Dendritic cell treated with granulocyte-macrophage colony-stimulating factor and Interleukin-4, amounts not matched to agents 40 ng/mL and 50 ng/mL, for 4 days (primary cell): Measurements from ENCODE around the gene GALNT1.

Experiments used
- H3K27ac Mint-ChIP-seq: one replicate; pipeline ENCODE4 v1.8.0; 2022; ENCODE audit warnings: mild to moderate bottlenecking, mixed read lengths
- H3K27me3 Mint-ChIP-seq: one replicate; pipeline ENCODE4 v1.8.0; 2022; ENCODE audit warnings: mild to moderate bottlenecking, mixed read lengths
- H3K36me3 Mint-ChIP-seq: one replicate; pipeline ENCODE4 v1.8.0; 2022; ENCODE audit warnings: low read depth, mixed read lengths
- H3K4me1 Mint-ChIP-seq: one replicate; pipeline ENCODE4 v1.8.0; 2022; ENCODE audit warnings: low read depth, mixed read lengths
- H3K4me3 Mint-ChIP-seq: one replicate; pipeline ENCODE4 v1.8.0; 2022; ENCODE audit warnings: mild to moderate bottlenecking, moderate library complexity, mixed read lengths
- H3K9me3 Mint-ChIP-seq: one replicate; pipeline ENCODE4 v1.8.0; 2022; ENCODE audit warnings: mixed read lengths
- intact Hi-C: fragments of 100-400 bp; cut with micrococcal nuclease; formaldehyde crosslinking; loops from one replicate; pipeline ENCODE4 v1.15.0; 2022

The GALNT1 gene

GRCh38 chr18:35616664-35617423 is 35.3 kb downstream of the GALNT1 start:
- intact Hi-C loops, result loop anchor here (5.0 kb wide), 1 partner anchor 35 kb away; the partner anchor contains the start of gene GALNT1
- Mint-ChIP-seq H3K36me3 (no peaks in the 10 kb centered on the region), H3K4me3 (no peak overlapping the region), H3K9me3 (no peaks in the 10 kb centered on the region), H3K27ac (no peak overlapping the region), H3K27me3 (no peaks in the 10 kb centered on the region), H3K4me1 (peaks cover 15% of the 10 kb centered on the region)

DNA sequence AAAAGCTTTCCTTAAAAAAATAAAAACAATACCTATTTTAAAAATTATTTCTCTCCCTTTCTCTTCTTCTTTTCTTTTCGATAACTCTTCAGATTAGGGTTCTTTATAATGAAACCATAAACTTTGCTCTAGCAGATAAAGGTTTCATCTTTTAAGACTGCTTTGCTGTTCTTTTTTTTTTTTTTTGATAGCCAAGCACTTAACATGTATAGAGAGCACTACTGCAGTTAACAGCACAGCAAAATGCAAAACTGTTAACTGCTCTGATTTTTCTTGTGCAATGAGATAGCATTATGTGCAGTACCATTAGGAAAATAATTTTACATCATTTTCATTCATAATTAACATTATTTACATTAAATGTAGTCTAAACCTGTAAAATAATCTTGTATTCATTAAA is 36.3 kb downstream of the GALNT1 start:
- H3K4me3 Mint-ChIP-seq, result no peak overlapping the region
- H3K27me3 Mint-ChIP-seq, result no peaks in the 10 kb centered on the region
- H3K9me3 Mint-ChIP-seq, result no peaks in the 10 kb centered on the region
- H3K36me3 Mint-ChIP-seq, result no peaks in the 10 kb centered on the region
- intact Hi-C loops, result loop anchor here (5.0 kb wide), 1 partner anchor 36 kb away; the partner anchor contains the start of gene GALNT1
- no peak overlapping the region for H3K27ac Mint-ChIP-seq
- H3K4me1 Mint-ChIP-seq, result peaks cover 19% of the 10 kb centered on the region

GRCh38 chr18:35618289-35618688 is 36.7 kb downstream of the GALNT1 start:
- H3K27ac Mint-ChIP-seq, result no peak overlapping the region
- H3K4me1 Mint-ChIP-seq, result peaks cover 23% of the 10 kb centered on the region
- H3K9me3 Mint-ChIP-seq, result no peaks in the 10 kb centered on the region
- H3K36me3 Mint-ChIP-seq, result no peaks in the 10 kb centered on the region
- intact Hi-C loops, result loop anchor here (5.0 kb wide), 1 partner anchor 36 kb away; the partner anchor contains the start of gene GALNT1
- no peak overlapping the region for H3K4me3 Mint-ChIP-seq
- no peaks in the 10 kb centered on the region for H3K27me3 Mint-ChIP-seq

GRCh38 chr18:35618696-35619095 is 37.2 kb downstream of the GALNT1 start:
- H3K9me3 Mint-ChIP-seq, result no peaks in the 10 kb centered on the region
- no peak overlapping the region for H3K27ac Mint-ChIP-seq
- H3K27me3 Mint-ChIP-seq, result no peaks in the 10 kb centered on the region
- H3K36me3 Mint-ChIP-seq, result no peaks in the 10 kb centered on the region
- H3K4me3 Mint-ChIP-seq, result no peak overlapping the region
- H3K4me1 Mint-ChIP-seq, result peaks cover 27% of the 10 kb centered on the region
- intact Hi-C loops, result loop anchor here (5.0 kb wide), 1 partner anchor 36 kb away; the partner anchor contains the start of gene GALNT1

DNA sequence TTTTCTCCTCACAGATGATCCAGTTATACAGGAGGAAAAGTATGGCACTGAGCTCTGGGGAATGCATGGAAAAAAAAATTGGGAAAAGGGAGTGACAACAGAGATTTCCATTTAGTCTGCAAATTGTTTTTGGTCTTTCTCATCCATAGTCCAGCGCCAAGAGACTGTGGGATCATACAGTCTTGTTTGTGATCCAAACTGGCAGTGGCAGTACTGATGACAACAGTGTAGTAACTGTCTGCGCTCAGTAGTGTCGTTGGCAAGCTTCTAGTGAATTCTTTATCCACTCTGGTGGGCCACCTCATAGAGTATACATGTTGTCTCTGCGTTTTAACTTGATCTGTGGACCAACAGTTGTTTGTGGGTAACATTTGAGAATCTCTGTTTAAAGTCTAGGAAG is 37.9 kb downstream of the GALNT1 start:
- H3K9me3 Mint-ChIP-seq, result no peaks in the 10 kb centered on the region
- no peak overlapping the region for H3K27ac Mint-ChIP-seq
- H3K4me3 Mint-ChIP-seq, result no peak overlapping the region
- peaks cover 33% of the 10 kb centered on the region for H3K4me1 Mint-ChIP-seq
- H3K27me3 Mint-ChIP-seq, result no peaks in the 10 kb centered on the region
- no peaks in the 10 kb centered on the region for H3K36me3 Mint-ChIP-seq
- intact Hi-C loops, result loop anchor here (5.0 kb wide), 1 partner anchor 37 kb away; the partner anchor contains the start of gene GALNT1

DNA sequence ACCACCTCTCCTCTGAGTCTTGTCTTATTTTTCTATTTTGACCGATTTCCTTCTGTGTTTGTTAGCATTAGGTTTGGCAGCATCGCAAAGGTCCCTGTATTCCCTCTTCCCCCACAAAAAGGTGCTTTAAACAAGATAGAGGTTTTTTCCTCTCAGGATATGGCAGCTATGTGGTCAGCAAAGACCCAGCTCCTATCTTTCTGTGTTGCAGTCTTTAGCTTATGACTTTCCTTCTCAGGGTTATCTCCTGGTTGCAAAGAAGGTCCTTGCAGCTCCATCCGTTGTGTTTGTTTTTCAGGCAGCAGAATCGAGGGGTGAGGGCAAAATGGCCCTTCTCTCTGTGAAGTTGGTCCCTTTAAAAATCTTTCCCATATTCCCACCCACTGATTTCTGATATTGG is 38.4 kb downstream of the GALNT1 start:
- H3K9me3 Mint-ChIP-seq, result peaks cover under 1% of the 10 kb centered on the region
- intact Hi-C loops, result loop anchor here (5.0 kb wide), 1 partner anchor 38 kb away; the partner anchor contains the start of gene GALNT1
- no peak overlapping the region for H3K27ac Mint-ChIP-seq
- no peak overlapping the region for H3K4me3 Mint-ChIP-seq
- H3K4me1 Mint-ChIP-seq, result peaks cover 34% of the 10 kb centered on the region
- H3K36me3 Mint-ChIP-seq, result no peaks in the 10 kb centered on the region
- no peaks in the 10 kb centered on the region for H3K27me3 Mint-ChIP-seq

GRCh38 chr18:35620765-35621164 is 39.2 kb downstream of the GALNT1 start:
- H3K4me3 Mint-ChIP-seq, result no peak overlapping the region
- intact Hi-C loops, result no loop called here
- no peak overlapping the region for H3K27ac Mint-ChIP-seq
- no peaks in the 10 kb centered on the region for H3K27me3 Mint-ChIP-seq
- H3K36me3 Mint-ChIP-seq, result peaks cover 3% of the 10 kb centered on the region
- peaks cover 8% of the 10 kb centered on the region for H3K9me3 Mint-ChIP-seq
- H3K4me1 Mint-ChIP-seq, result peaks cover 38% of the 10 kb centered on the region

DNA sequence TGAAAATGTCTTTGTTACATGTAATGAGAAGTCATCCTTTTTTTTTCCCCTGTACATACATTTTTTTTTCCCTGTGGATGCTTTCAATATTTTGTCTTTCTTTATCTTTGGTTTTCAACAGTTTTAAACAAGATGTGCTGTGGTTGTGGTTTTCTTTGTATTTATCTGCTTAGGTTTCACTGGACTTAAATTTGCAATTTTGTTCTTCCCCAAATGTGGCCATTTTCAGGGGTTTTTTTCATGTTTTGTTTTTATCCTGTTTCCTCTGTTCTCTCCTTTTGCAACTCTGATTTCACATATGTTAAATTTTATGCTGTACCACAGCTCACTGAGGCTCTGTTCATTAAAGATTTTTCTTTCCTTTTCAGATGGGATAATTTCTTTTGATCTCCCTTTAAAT is 41.7 kb downstream of the GALNT1 start:
- H3K27me3 Mint-ChIP-seq, result no peaks in the 10 kb centered on the region
- peaks cover 33% of the 10 kb centered on the region for H3K9me3 Mint-ChIP-seq
- no peak overlapping the region for H3K4me3 Mint-ChIP-seq
- peaks cover 42% of the 10 kb centered on the region for H3K4me1 Mint-ChIP-seq
- intact Hi-C loops, result no loop called here
- H3K27ac Mint-ChIP-seq, result no peak overlapping the region
- H3K36me3 Mint-ChIP-seq, result peaks cover 24% of the 10 kb centered on the region

DNA sequence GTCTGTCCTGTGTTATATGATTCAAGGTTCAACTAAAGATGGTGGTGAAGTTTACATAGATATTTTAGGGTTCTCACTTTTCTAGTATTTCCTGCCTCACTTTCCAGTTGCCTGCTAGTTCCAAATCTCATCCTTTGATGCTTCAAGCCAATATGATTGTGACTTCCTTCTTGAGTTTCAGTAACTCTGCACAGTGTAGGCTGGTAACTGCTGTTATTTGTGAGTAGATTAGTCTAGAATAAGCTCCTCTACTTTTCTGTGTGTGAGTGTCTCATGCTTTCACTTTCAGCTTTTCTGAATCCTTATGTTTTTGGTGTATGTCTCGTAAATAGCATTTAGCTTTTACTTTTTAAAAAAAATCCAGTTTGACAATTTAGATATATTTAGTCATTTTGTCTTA is 42.6 kb downstream of the GALNT1 start:
- no peak overlapping the region for H3K27ac Mint-ChIP-seq
- H3K4me3 Mint-ChIP-seq, result no peak overlapping the region
- peaks cover 33% of the 10 kb centered on the region for H3K36me3 Mint-ChIP-seq
- intact Hi-C loops, result no loop called here
- peaks cover 42% of the 10 kb centered on the region for H3K4me1 Mint-ChIP-seq
- H3K27me3 Mint-ChIP-seq, result no peaks in the 10 kb centered on the region
- peaks cover 42% of the 10 kb centered on the region for H3K9me3 Mint-ChIP-seq

DNA sequence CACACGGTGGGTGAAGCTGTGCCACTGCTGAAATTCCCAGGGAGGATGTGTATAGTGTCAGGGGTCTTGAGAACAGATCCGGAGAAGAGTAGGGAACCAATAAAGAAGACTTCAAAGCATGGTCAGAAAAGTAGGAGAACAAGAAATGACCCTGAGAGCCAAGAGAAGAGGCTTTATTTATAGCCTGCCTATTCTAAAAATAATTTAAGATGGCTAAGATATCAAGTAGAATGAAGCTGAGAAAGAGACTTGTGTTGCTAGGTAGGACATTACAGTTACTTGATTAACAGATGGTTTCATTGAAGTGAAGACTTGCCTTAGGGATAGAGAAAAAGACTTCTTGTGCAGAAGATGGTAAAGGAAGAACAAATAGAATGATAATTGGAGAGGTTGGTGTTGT is 43.7 kb downstream of the GALNT1 start:
- Mint-ChIP-seq H3K9me3 (peaks cover 53% of the 10 kb centered on the region), H3K4me3 (no peak overlapping the region), H3K27me3 (no peaks in the 10 kb centered on the region), H3K36me3 (peaks cover 35% of the 10 kb centered on the region), H3K4me1 (peaks cover 42% of the 10 kb centered on the region), H3K27ac (no peak overlapping the region)
- intact Hi-C loops, result no loop called here

DNA sequence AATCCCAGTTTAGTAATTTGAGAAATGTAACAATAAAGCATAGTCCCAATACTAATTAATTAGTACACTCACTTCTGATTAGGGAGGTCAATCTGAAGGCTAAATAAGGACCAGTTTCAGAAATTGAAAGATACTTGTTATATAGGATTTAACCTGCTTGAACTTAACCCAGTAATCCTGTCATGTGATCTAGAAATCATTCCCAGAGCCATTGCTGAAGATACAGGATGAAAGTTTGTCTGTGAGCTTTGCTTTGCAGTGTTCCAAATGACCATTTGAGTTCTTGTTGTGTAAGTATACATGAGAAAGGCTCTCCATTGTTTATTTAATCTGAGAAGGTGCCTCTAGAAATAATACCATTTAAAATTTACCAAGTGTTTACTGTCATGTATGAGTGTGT is 52.2 kb downstream of the GALNT1 start:
- no peak overlapping the region for H3K27ac Mint-ChIP-seq
- no peaks in the 10 kb centered on the region for H3K4me1 Mint-ChIP-seq
- no peaks in the 10 kb centered on the region for H3K27me3 Mint-ChIP-seq
- intact Hi-C loops, result no loop called here
- H3K9me3 Mint-ChIP-seq, result peaks cover 32% of the 10 kb centered on the region
- H3K4me3 Mint-ChIP-seq, result no peak overlapping the region
- peaks cover 5% of the 10 kb centered on the region for H3K36me3 Mint-ChIP-seq

- Mint-ChIP-seq H3K4me1 (no peaks in the 10 kb centered on the region), H3K4me3 (no peak overlapping the region), H3K9me3 (peaks cover 27% of the 10 kb centered on the region), H3K27ac (no peak overlapping the region), H3K36me3 (no peaks in the 10 kb centered on the region), H3K27me3 (no peaks in the 10 kb centered on the region)
- intact Hi-C loops, result no loop called here
These were observed 52.8 kb downstream of the GALNT1 start for GRCh38 chr18:35634323-35634722.

GRCh38 chr18:35635170-35635569 is 53.6 kb downstream of the GALNT1 start:
- Mint-ChIP-seq H3K27me3 (no peaks in the 10 kb centered on the region), H3K4me1 (no peaks in the 10 kb centered on the region), H3K9me3 (peaks cover 18% of the 10 kb centered on the region), H3K27ac (no peak overlapping the region), H3K4me3 (no peak overlapping the region), H3K36me3 (no peaks in the 10 kb centered on the region)
- intact Hi-C loops, result no loop called here

DNA sequence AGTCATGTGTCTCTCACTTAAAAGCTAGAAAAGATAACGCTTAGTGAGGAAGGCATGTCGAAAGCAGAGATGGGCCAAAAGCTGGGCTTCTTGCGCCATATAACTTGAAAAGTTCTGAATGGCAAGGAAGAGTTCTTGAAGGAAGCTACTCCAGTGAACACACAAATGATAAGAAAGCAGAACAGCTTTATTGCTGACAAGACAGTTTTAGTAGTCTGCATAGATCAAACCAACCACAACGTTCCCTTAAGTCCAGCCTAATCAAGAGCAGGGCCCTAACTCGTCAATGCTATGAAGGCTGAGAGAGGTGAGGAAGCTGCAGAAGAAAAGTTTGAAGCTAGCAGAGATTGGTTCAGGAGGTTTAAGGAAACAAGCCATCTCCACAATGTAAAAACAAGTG is 55.7 kb downstream of the GALNT1 start:
- no peak overlapping the region for H3K27ac Mint-ChIP-seq
- peaks cover 5% of the 10 kb centered on the region for H3K4me1 Mint-ChIP-seq
- H3K36me3 Mint-ChIP-seq, result no peaks in the 10 kb centered on the region
- H3K9me3 Mint-ChIP-seq, result peaks cover 11% of the 10 kb centered on the region
- no peak overlapping the region for H3K4me3 Mint-ChIP-seq
- H3K27me3 Mint-ChIP-seq, result no peaks in the 10 kb centered on the region
- intact Hi-C loops, result no loop called here

DNA sequence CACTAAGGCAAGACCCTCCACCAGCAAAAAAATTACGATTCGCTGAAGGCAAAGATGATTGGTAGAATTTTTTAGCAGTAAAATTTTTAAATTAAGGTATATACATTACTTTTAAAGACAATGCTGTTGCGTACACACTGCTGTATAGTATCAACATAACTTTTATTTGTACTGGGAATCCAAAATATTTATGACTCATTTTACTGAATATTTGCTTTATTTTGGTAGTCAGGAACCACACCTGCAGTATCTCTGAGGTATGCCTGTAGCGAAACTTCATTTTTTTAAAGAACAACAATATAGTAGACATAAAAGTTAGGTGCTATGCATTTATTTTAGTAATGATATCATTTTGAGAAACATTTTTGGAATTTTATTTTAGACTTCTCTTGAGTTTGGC is 57.8 kb downstream of the GALNT1 start:
- Mint-ChIP-seq H3K4me3 (no peak overlapping the region), H3K9me3 (peaks cover 11% of the 10 kb centered on the region), H3K36me3 (peaks cover 6% of the 10 kb centered on the region), H3K4me1 (peaks cover 5% of the 10 kb centered on the region), H3K27ac (no peak overlapping the region), H3K27me3 (no peaks in the 10 kb centered on the region)
- intact Hi-C loops, result no loop called here
